H9 (cell line): Measurements from ENCODE around the gene ITGA11. TPM values are rescaled to one million over a fixed set of nuclear protein-coding genes. Genes with fewer than 3 reads are reported as not detected.

Experiments used
- DNase-seq: peaks from one replicate; pipeline ENCODE4 v3.0.0-alpha.2; 2017
- H2AFZ ChIP-seq: one replicate; pipeline ENCODE4 v1.6.1; 2013; ENCODE audit warnings: mild to moderate bottlenecking, low read length, control low read depth, moderate library complexity
- H2AK5ac ChIP-seq: 2 replicates; pipeline ENCODE4 v1.6.1; 2013; ENCODE audit warnings: low read length, control low read depth, mixed read lengths; ENCODE audit not compliant: insufficient read length
- H2BK120ac ChIP-seq: one replicate; pipeline ENCODE4 v1.6.1; 2013; ENCODE audit warnings: low read depth, mild to moderate bottlenecking, low read length, control low read depth, inconsistent platforms; ENCODE audit not compliant: poor library complexity, severe bottlenecking
- H2BK12ac ChIP-seq: 2 replicates; pipeline ENCODE4 v1.6.1; 2013; ENCODE audit warnings: low read length, control low read depth, mixed read lengths, low read depth; ENCODE audit not compliant: insufficient read length
- H2BK15ac ChIP-seq: 2 replicates; pipeline ENCODE4 v1.6.1; 2013; ENCODE audit warnings: low read depth, low read length, control low read depth
- H2BK20ac ChIP-seq: one replicate; pipeline ENCODE4 v1.6.1; 2013; ENCODE audit warnings: low read depth, mild to moderate bottlenecking, low read length, control low read depth, inconsistent platforms; ENCODE audit not compliant: poor library complexity, severe bottlenecking
- H2BK5ac ChIP-seq: 2 replicates; pipeline ENCODE4 v1.6.1; 2013; ENCODE audit warnings: low read length, control low read depth, mixed read lengths; ENCODE audit not compliant: insufficient read length
- H3K14ac ChIP-seq: 2 replicates; pipeline ENCODE4 v1.6.1; 2013; ENCODE audit warnings: low read length, control low read depth; ENCODE audit not compliant: insufficient read depth
- H3K18ac ChIP-seq: 2 replicates; pipeline ENCODE4 v1.6.1; 2013; ENCODE audit warnings: low read depth, mild to moderate bottlenecking, mixed read lengths, low read length, control low read depth; ENCODE audit not compliant: insufficient read length
- H3K23ac ChIP-seq: 2 replicates; pipeline ENCODE4 v1.6.1; 2013; ENCODE audit warnings: low read length, control low read depth, mixed read lengths, low read depth; ENCODE audit not compliant: insufficient read length
- H3K23me2 ChIP-seq: 2 replicates; pipeline ENCODE4 v1.6.1; 2013; ENCODE audit warnings: low read depth, mild to moderate bottlenecking, mixed read lengths, low read length, control low read depth; ENCODE audit not compliant: insufficient read length, poor library complexity, severe bottlenecking
- H3K27ac ChIP-seq: 2 replicates; pipeline ENCODE4 v1.5.1; 2013; ENCODE audit warnings: low read length, control low read depth, mixed read lengths, low read depth; ENCODE audit not compliant: insufficient read length
- H3K27me3 ChIP-seq: 2 replicates; pipeline ENCODE4 v1.6.1; 2013; ENCODE audit warnings: low read length, control low read depth, inconsistent platforms; ENCODE audit not compliant: insufficient read depth
- H3K4ac ChIP-seq: 2 replicates; pipeline ENCODE4 v1.6.1; 2013; ENCODE audit warnings: low read depth, mild to moderate bottlenecking, control low read depth, inconsistent platforms, low read length, moderate library complexity
- H3K4me1 ChIP-seq: 2 replicates; pipeline ENCODE4 v1.6.1; 2013; ENCODE audit warnings: low read length, control low read depth, inconsistent platforms; ENCODE audit not compliant: insufficient read depth
- H3K4me2 ChIP-seq: 2 replicates; pipeline ENCODE4 v1.6.1; 2013; ENCODE audit warnings: low read length, control low read depth, mixed read lengths; ENCODE audit not compliant: insufficient read length, insufficient read depth
- H3K56ac ChIP-seq: 2 replicates; pipeline ENCODE4 v1.6.1; 2013; ENCODE audit warnings: low read depth, mild to moderate bottlenecking, mixed read lengths, low read length, control low read depth; ENCODE audit not compliant: insufficient read length
- H3K79me1 ChIP-seq: 2 replicates; pipeline ENCODE4 v1.6.1; 2013; ENCODE audit warnings: low read depth, mild to moderate bottlenecking, moderate library complexity, low read length, control low read depth, inconsistent platforms; ENCODE audit not compliant: insufficient read depth, poor library complexity, severe bottlenecking
- H3K79me2 ChIP-seq: 2 replicates; pipeline ENCODE4 v1.6.1; 2013; ENCODE audit warnings: low read length, control low read depth, inconsistent platforms; ENCODE audit not compliant: insufficient read depth
- H3K9ac ChIP-seq: 2 replicates; pipeline ENCODE4 v1.6.1; 2013; ENCODE audit warnings: low read length, control low read depth, mixed read lengths; ENCODE audit not compliant: insufficient read length; ENCODE audit errors: extremely low read depth
- H3K9me3 ChIP-seq: one replicate; pipeline ENCODE4 v1.6.1; 2013; ENCODE audit warnings: low read depth, low read length, inconsistent platforms; ENCODE audit not compliant: control insufficient read depth
- H3T11ph ChIP-seq: one replicate; pipeline ENCODE4 v1.6.1; 2013; ENCODE audit warnings: mild to moderate bottlenecking, low read length, control low read depth, inconsistent platforms
- H4K20me1 ChIP-seq: one replicate; pipeline ENCODE4 v1.6.1; 2013; ENCODE audit not compliant: control insufficient read depth, insufficient read length, insufficient read depth
- H4K5ac ChIP-seq: 2 replicates; pipeline ENCODE4 v1.6.1; 2013; ENCODE audit warnings: low read depth, mild to moderate bottlenecking, mixed read lengths, low read length, control low read depth; ENCODE audit not compliant: insufficient read length
- H4K8ac ChIP-seq: replicated peaks from 2 replicates; pipeline ENCODE4 v1.6.1; 2013; ENCODE audit warnings: low read length, control low read depth, mixed read lengths, low read depth; ENCODE audit not compliant: insufficient read length
- H4K91ac ChIP-seq: 2 replicates; pipeline ENCODE4 v1.6.1; 2013; ENCODE audit warnings: low read depth, mild to moderate bottlenecking, moderate library complexity, mixed read lengths, low read length, control low read depth; ENCODE audit not compliant: insufficient read length
- H3K27ac Mint-ChIP-seq, 3 experiments: 2 replicates in 2 of 3; 3 replicates in 1 of 3; pipeline ENCODE4 v1.8.0; 2020 to 2021; ENCODE audit warnings: mixed read lengths in 3 of 3, mild to moderate bottlenecking in 1 of 3, moderate library complexity in 1 of 3
- H3K27me3 Mint-ChIP-seq: 2 replicates; pipeline ENCODE4 v1.8.0; 2021; ENCODE audit warnings: low read depth, mild to moderate bottlenecking, moderate library complexity, mixed read lengths
- H3K36me3 Mint-ChIP-seq, 3 experiments: 2 replicates in 2 of 3; 3 replicates in 1 of 3; pipeline ENCODE4 v1.8.0; 2020 to 2021; ENCODE audit warnings: low read depth in 3 of 3, mixed read lengths in 3 of 3; ENCODE audit not compliant: insufficient read depth in 1 of 3
- H3K4me1 Mint-ChIP-seq, 2 experiments: 2 replicates each; pipeline ENCODE4 v1.8.0; 2020; ENCODE audit warnings: mixed read lengths in 2 of 2
- H3K4me3 Mint-ChIP-seq, 2 experiments: 2 replicates in 1 of 2; 3 replicates in 1 of 2; pipeline ENCODE4 v1.8.0; 2020 to 2021; ENCODE audit warnings: mild to moderate bottlenecking in 2 of 2, mixed read lengths in 2 of 2, moderate library complexity in 1 of 2
- H3K9me3 Mint-ChIP-seq, 2 experiments: 2 replicates in 1 of 2; 3 replicates in 1 of 2; pipeline ENCODE4 v1.8.0; 2020; ENCODE audit warnings: mild to moderate bottlenecking in 2 of 2, mixed read lengths in 2 of 2, moderate library complexity in 1 of 2
- CTCF ChIP-seq: fragments of 200-600 bp; sonication (generic); conservative IDR thresholded peaks from 3 replicates; pipeline ENCODE4 v1.8.0; 2021; ENCODE audit warnings: antibody characterized with exemption, mild to moderate bottlenecking
- WGBS: extraction: QIAGEN DNeasy Blood & Tissue Kit; methylation state at CpG from one replicate; pipeline ENCODE4 v1.1.7; 2013; ENCODE audit warnings: missing lambda C conversion rate, low lambda C conversion rate, mixed read lengths; ENCODE audit not compliant: insufficient read length; ENCODE audit errors: extremely low coverage; 5-methylcytosine and 5-hydroxymethylcytosine counted together
- total RNA-seq: library from RNA; stranded (reverse); gene quantifications from 2 replicates; pipeline ENCODE4 v1.2.1, GENCODE V29; 2021

The ITGA11 gene
- total RNA-seq, 1 experiment from 2014 or later: 0.07 TPM

GRCh38 chr15:68449389-68449788, 17.4 kb upstream of the ITGA11 start:
- H3K27ac ChIP-seq: no peak overlapping the region
- TF ChIP-seq CTCF: no peak
- H3K9me3 ChIP-seq: no peaks in the 10 kb centered on the region
- Mint-ChIP-seq H3K27me3 (peaks cover 19% of the 10 kb centered on the region), H3K9me3 (no peaks in the 10 kb centered on the region), H3K36me3 (no peaks in the 10 kb centered on the region), H3K4me3 (no peak overlapping the region), H3K4me1 (peaks cover 0 to 6% of the 10 kb centered on the region in 2 experiments; a peak in 2 of 4 replicates), H3K27ac (no peak overlapping the region)
- WGBS: no CpG with 5 or more reads among the region's 6 CpGs
- no peak overlapping the region for H4K91ac ChIP-seq
- no peak overlapping the region for H2AK5ac ChIP-seq
- no peaks in the 10 kb centered on the region for H4K20me1 ChIP-seq
- H3K14ac ChIP-seq: no peak overlapping the region
- H2BK12ac ChIP-seq: no peak overlapping the region
- no peaks in the 10 kb centered on the region for H3K79me2 ChIP-seq
- no peak overlapping the region for H2AFZ ChIP-seq
- H2BK120ac ChIP-seq: no peak overlapping the region
- H3K4me1 ChIP-seq: no peaks in the 10 kb centered on the region
- 0 out of 2 replicates have a peak, but pooled peaks cover 2% of the 10 kb centered on the region for H3K27me3 ChIP-seq
- no peaks in the 10 kb centered on the region for H3K79me1 ChIP-seq
- no peak overlapping the region for H3K23ac ChIP-seq
- no peak overlapping the region for H2BK5ac ChIP-seq
- no peak overlapping the region for H4K8ac ChIP-seq
- H3K23me2 ChIP-seq: no peaks in the 10 kb centered on the region
- no peak overlapping the region for H3K56ac ChIP-seq
- H2BK15ac ChIP-seq: no peak overlapping the region
- no peak overlapping the region for H3K9ac ChIP-seq
- no peak overlapping the region for H4K5ac ChIP-seq
- H3K18ac ChIP-seq: no peak overlapping the region
- H3K4ac ChIP-seq: no peak overlapping the region
- no peak overlapping the region for H3K4me2 ChIP-seq
- no peak for DNase-seq
- H3T11ph ChIP-seq: no peak overlapping the region
- no peak overlapping the region for H2BK20ac ChIP-seq
